Right lobe of liver (tissue), 6 donors: ENCODE measurements around the gene MTUS2. TPM values are rescaled to one million over a fixed set of nuclear protein-coding genes. Genes with fewer than 3 reads are reported as not detected.

ENCODE experiments used
- ATAC-seq, 4 donors: fragments of 200-7000 bp; cut with Tn5 transposase; one replicate each; pipeline ENCODE4 v1.9.1; 2020; ENCODE audit warnings: mild to moderate bottlenecking in 4 of 4, moderate library complexity in 4 of 4
- DNase-seq, 3 donors: peaks; one replicate each; pipeline ENCODE4 v3.0.0-alpha.2; 2020
- H3K27ac ChIP-seq, 3 donors: fragments of 200-600 bp; one replicate each; pipeline ENCODE4 v1.8.0; 2022
- H3K27me3 ChIP-seq, 2 donors: fragments of 200-600 bp; one replicate each; pipeline ENCODE4 v1.8.0; 2022
- H3K36me3 ChIP-seq, 4 donors: fragments of 200-600 bp; sonication (generic) in 1 of 4; one replicate each; pipeline versions ENCODE4 v1.5.1 to v1.8.0; 2017 to 2022; ENCODE audit warnings: control low read depth in 1 of 4
- H3K4me1 ChIP-seq, 4 donors: fragments of 200-600 bp; sonication (generic) in 1 of 4; one replicate each; pipeline versions ENCODE4 v1.5.1 to v1.8.0; 2017 to 2022; ENCODE audit warnings: control low read depth in 1 of 4
- H3K4me3 ChIP-seq, 3 donors: fragments of 200-600 bp; one replicate each; pipeline ENCODE4 v1.8.0; 2022
- H3K9me3 ChIP-seq, 4 donors: fragments of 200-600 bp; sonication (generic) in 1 of 4; one replicate each; pipeline versions ENCODE4 v1.5.1 to v1.8.0; 2017 to 2022; ENCODE audit warnings: control low read depth in 1 of 4
- POLR2A ChIP-seq: fragments of 450-650 bp; IDR thresholded peaks from one replicate; pipeline ENCODE4 v1.6.1; 2017; ENCODE audit warnings: antibody characterized with exemption, mild to moderate bottlenecking
- WGBS: methylation state at CpG from one replicate; pipeline ENCODE4 v1.1.6; 2018; ENCODE audit warnings: low coverage, low lambda C conversion rate; ENCODE audit not compliant: insufficient coverage; ENCODE audit errors: missing lambda C conversion rate; 5-methylcytosine and 5-hydroxymethylcytosine counted together
- intact Hi-C, 2 donors: fragments of 100-400 bp; cut with DNase I; formaldehyde crosslinking; loops; one replicate each; pipeline versions ENCODE4 v1.11.2 to v1.14.1; 2022
- total RNA-seq, 6 experiments: library from RNA; depleted of rRNA in 2 of 6; stranded (reverse); fragments of >200 nt in 2 of 6; fragmentation: NEBNext Ultra II Directional in 3 of 6; extraction: Animal tissue kit (Norgen Biotek cat#: 25700) in 3 of 6; gene quantifications; one replicate each; pipeline versions ENCODE4 v1.1.0 to v1.2.4, GENCODE V29; 2016 to 2023
- TF ChIP-seq, protein P1 (sequence below), 4 donors: fragments of 200-600 bp in 3 of 4; fragments of 450-650 bp in 1 of 4; IDR thresholded peaks; one replicate each; pipeline versions ENCODE4 v1.5.1 to v1.8.0; 2016 to 2022; ENCODE audit warnings: antibody characterized with exemption in 4 of 4, mild to moderate bottlenecking in 2 of 4
- donor health status: DM: no; HTN: yes; CAD: no.
- donor health status: DM: no; HTN: no; CAD: no.
- donor health status: DM: no; HTN: no; CAD: no.
- donor health status: DM: no; HTN: yes; CAD: no.
- donor health status: DM: no; HTN: yes; CAD: no.

The MTUS2 gene
- total RNA-seq, 6 experiments from 2014 or later: 0.15 to 2.2 (median 0.98) TPM

DNA sequence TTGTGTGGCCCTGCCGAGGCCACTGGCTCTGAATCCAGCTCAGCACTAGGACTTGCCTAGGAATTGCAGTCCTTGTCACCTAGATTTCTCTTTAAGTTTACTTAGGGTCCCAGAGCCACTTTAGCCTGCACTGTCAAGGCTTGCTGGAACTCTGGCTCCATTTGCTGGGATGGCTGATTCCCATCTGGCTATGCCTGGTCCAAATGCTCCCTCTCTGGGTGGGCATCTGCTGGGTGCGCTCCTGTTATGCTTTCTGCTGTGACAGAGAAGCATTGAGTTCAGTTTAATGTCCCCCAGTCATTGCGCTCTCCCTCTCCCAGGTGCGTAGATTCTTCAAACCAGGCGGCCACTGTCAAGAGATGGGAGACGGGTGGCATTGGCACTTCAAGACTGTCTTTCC is 102.2 kb downstream of the MTUS2 start:
- WGBS: 39% methylated on average over 4 of the region's 6 CpGs
- TF ChIP-seq, protein P1, sequence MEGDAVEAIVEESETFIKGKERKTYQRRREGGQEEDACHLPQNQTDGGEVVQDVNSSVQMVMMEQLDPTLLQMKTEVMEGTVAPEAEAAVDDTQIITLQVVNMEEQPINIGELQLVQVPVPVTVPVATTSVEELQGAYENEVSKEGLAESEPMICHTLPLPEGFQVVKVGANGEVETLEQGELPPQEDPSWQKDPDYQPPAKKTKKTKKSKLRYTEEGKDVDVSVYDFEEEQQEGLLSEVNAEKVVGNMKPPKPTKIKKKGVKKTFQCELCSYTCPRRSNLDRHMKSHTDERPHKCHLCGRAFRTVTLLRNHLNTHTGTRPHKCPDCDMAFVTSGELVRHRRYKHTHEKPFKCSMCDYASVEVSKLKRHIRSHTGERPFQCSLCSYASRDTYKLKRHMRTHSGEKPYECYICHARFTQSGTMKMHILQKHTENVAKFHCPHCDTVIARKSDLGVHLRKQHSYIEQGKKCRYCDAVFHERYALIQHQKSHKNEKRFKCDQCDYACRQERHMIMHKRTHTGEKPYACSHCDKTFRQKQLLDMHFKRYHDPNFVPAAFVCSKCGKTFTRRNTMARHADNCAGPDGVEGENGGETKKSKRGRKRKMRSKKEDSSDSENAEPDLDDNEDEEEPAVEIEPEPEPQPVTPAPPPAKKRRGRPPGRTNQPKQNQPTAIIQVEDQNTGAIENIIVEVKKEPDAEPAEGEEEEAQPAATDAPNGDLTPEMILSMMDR (IDR thresholded peaks at IDR 0.05): no peak
- no peak for TF ChIP-seq POLR2A
- Histone ChIP-seq H3K4me3 (no peak overlapping the region), H3K36me3 (no peaks in the 10 kb centered on the region), H3K27ac (no peak overlapping the region), H3K27me3 (no peaks in the 10 kb centered on the region), H3K4me1 (no peaks in the 10 kb centered on the region), H3K9me3 (no peaks in the 10 kb centered on the region)
- no peak for ATAC-seq
- intact Hi-C loops: no loop called here
- DNase-seq: no peak

DNA sequence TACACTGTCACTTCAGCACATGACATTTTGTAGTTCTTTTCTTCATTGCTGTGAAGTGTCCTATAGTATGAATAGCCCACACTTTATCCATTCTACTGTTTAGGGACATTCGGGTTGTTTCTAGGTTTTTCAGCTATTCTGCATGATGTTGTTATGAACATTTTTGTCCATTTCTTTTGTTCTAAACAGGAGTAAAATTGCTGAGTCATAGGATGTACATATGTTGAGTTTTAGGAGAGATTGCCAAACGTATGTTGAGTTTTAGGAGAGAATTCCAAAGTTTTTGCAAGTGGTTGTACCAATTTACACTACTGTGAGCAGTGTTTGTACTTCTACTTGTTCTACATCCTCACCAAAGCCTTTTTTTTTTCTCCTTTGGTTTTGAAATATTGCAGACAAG is 115.0 kb downstream of the MTUS2 start:
- no peak overlapping the region for H3K27ac ChIP-seq
- H3K27me3 ChIP-seq: no peaks in the 10 kb centered on the region
- ATAC-seq (no peak), DNase-seq (no peak)
- intact Hi-C loops: no loop called here
- no peak overlapping the region for H3K4me3 ChIP-seq
- TF ChIP-seq POLR2A: no peak
- TF ChIP-seq, protein P1 (IDR thresholded peaks at IDR 0.05): no peak
- no peaks in the 10 kb centered on the region for H3K9me3 ChIP-seq
- WGBS: 71% methylated on average over 2 of the region's 2 CpGs
- H3K4me1 ChIP-seq: no peaks in the 10 kb centered on the region
- H3K36me3 ChIP-seq: no peaks in the 10 kb centered on the region

DNA sequence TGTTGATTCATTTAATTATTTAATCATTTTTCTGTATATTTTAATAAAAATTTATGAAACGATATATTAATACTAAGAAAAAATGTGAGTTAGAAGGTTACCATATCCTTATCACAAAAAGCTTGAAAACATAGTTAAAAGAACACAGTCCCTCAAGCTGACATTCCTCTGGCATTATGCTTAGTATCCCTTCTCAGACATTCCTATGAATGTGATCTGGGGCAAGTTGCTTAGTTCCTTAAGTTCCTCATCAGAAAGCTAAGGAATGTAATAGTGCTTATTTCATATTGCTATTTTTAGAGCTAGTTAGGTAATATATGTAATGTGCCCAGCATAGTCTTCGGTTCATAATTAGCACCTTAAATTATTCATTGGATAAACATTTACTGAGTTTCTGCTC is 122.8 kb downstream of the MTUS2 start:
- DNase-seq: no peak
- Histone ChIP-seq H3K27me3 (no peaks in the 10 kb centered on the region), H3K4me3 (no peak overlapping the region), H3K27ac (no peak overlapping the region), H3K4me1 (no peaks in the 10 kb centered on the region), H3K9me3 (no peaks in the 10 kb centered on the region), H3K36me3 (no peaks in the 10 kb centered on the region)
- WGBS: 72% methylated on average over 2 of the region's 2 CpGs
- no peak for TF ChIP-seq POLR2A
- TF ChIP-seq, protein P1 (IDR thresholded peaks at IDR 0.05): no peak
- intact Hi-C loops: no loop called here
- no peak for ATAC-seq

DNA sequence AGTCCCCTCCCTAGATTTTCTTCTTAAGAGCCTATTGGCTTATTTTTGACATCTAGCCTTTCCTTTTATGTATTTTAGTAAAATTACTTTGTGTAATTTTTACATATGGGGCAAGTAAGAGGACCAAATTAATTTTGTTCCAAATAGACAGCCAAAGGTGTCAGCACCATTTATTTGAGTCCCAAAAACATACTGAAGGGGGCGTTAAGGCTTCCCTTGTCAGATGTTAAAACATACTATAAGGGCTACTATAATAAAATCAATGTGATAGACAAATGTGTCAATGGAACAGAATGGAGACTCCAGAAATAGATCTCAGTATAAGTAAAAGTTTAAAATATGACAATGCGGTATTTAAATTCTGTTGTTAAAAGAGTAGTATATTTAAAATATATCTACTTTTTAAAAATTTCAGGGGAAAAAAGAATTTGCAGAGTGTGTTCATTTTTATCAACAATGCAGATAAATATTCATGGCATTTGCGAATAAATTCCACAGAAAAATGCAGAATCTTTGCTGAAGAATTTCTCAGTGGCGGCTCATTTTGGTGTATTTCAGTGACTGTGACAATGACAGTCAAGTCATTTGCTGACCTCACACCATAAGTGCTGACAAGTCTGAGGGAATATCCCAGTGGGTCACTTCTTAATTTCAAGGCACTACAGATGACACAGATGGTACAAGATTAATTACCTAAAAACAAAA is 133.7 kb downstream of the MTUS2 start:
- DNase-seq: no peak
- WGBS: 88% methylated on average over 4 of the region's 4 CpGs
- H3K4me3 ChIP-seq: no peak overlapping the region
- intact Hi-C loops: no loop called here
- no peaks in the 10 kb centered on the region for H3K27me3 ChIP-seq
- no peaks in the 10 kb centered on the region for H3K9me3 ChIP-seq
- H3K4me1 ChIP-seq: peaks cover 0 to 10% (median 4%) of the 10 kb centered on the region in 4 donors
- H3K27ac ChIP-seq: peak overlapping the region in 2 of 3 donors; percentile 21 to 37
- no peak for ATAC-seq
- H3K36me3 ChIP-seq: no peaks in the 10 kb centered on the region
- TF ChIP-seq, protein P1 (IDR thresholded peaks at IDR 0.05): peak in 1 of 4 donors; percentile 15
- TF ChIP-seq POLR2A: no peak
